Endothelial cell of umbilical vein (primary cell): ENCODE data around the gene MYCBP2. TPM values are rescaled to one million over a fixed set of nuclear protein-coding genes. Genes with fewer than 3 reads are reported as not detected.

Experiments used
- BruUV-seq: library from RNA; stranded (reverse); fragments of 400-500 nt; replicated peaks from 2 replicates; lab custom pipeline; 2021; lab: Mats Ljungman, UMichigan
- CTCF ChIA-PET: fragments of 300-600, 350-600 bp; sonication (Branson Sonifier 250); formaldehyde crosslinking; loops from one replicate; lab custom pipeline; 2021; ENCODE audit warnings: antibody characterized with exemption, inconsistent platforms; lab: Charles Lee
- POLR2A ChIA-PET: fragments of 300-600, 350-600 bp; sonication (Branson Sonifier 250); formaldehyde crosslinking; loops from one replicate; lab custom pipeline; 2021; ENCODE audit warnings: antibody characterized with exemption, inconsistent platforms; lab: Charles Lee
- DNase-seq: peaks from one replicate; pipeline ENCODE4 v3.0.0-alpha.2; 2011; ENCODE audit warnings: low read depth, low spot score
- FAIRE-seq: peaks from 2 replicates; lab custom pipeline; 2011; peaks lifted over from hg19 to GRCh38; lab: Jason Lieb, UNC
- H2AFZ ChIP-seq: 2 replicates; pipeline ENCODE4 v1.6.0; 2012; ENCODE audit warnings: low read depth, low read length, control low read depth, inconsistent platforms
- H3K27ac ChIP-seq: 2 replicates; pipeline ENCODE4 v1.5.1; 2011; ENCODE audit warnings: low read depth, mild to moderate bottlenecking, control low read depth, low read length, moderate library complexity; ENCODE audit not compliant: insufficient read depth
- H3K27me3 ChIP-seq, 2 experiments: 2 replicates each; pipeline versions ENCODE4 v1.6.0 to v1.6.1; 2011; ENCODE audit warnings: low read length in 2 of 2, mixed read lengths in 1 of 2; ENCODE audit not compliant: control insufficient read depth in 2 of 2, insufficient read depth in 2 of 2
- H3K36me3 ChIP-seq, 2 experiments: 2 replicates in 1 of 2; 3 replicates in 1 of 2; pipeline ENCODE4 v1.5.1; 2011; ENCODE audit warnings: low read length in 2 of 2, mild to moderate bottlenecking in 1 of 2, moderate library complexity in 1 of 2; ENCODE audit not compliant: control insufficient read depth in 2 of 2, insufficient read depth in 2 of 2; ENCODE audit errors: extremely low read depth in 1 of 2
- H3K4me1 ChIP-seq: 3 replicates; pipeline ENCODE4 v1.5.1; 2011; ENCODE audit warnings: mild to moderate bottlenecking, low read length; ENCODE audit not compliant: control insufficient read depth, insufficient read depth; ENCODE audit errors: extremely low read depth
- H3K4me2 ChIP-seq: 2 replicates; pipeline ENCODE4 v1.6.1; 2011; ENCODE audit warnings: low read length, control low read depth, mixed read lengths; ENCODE audit not compliant: insufficient read depth
- H3K4me3 ChIP-seq, 3 experiments: fragments of 200-600 bp in 1 of 3; sonication (generic), shearing (Covaris generic) in 1 of 3; replicated peaks in 1 of 3; 2 replicates each; pipeline ENCODE4 v1.5.1; 2011 to 2016; ENCODE audit warnings: control low read depth in 3 of 3, low read length in 3 of 3, mild to moderate bottlenecking in 2 of 3, inconsistent platforms in 1 of 3, low read depth in 1 of 3, moderate library complexity in 1 of 3; ENCODE audit not compliant: insufficient read depth in 1 of 3
- H3K79me2 ChIP-seq: 2 replicates; pipeline ENCODE4 v1.6.0; 2012; ENCODE audit warnings: low read length, inconsistent platforms; ENCODE audit not compliant: control insufficient read depth, insufficient read depth
- H3K9ac ChIP-seq: replicated peaks from 2 replicates; pipeline ENCODE3; 2011; ENCODE audit warnings: low read length, control low read depth; ENCODE audit not compliant: insufficient read depth; ENCODE audit errors: extremely low read depth
- H3K9me1 ChIP-seq: replicated peaks from 3 replicates; pipeline ENCODE4 v1.6.0; 2011; ENCODE audit warnings: mild to moderate bottlenecking, low read length; ENCODE audit not compliant: control insufficient read depth, insufficient read depth; ENCODE audit errors: extremely low read depth
- H3K9me3 ChIP-seq: replicated peaks from 2 replicates; pipeline ENCODE4 v1.5.1; 2012; ENCODE audit warnings: low read length, inconsistent platforms; ENCODE audit not compliant: control insufficient read depth, insufficient read depth
- H4K20me1 ChIP-seq: replicated peaks from 2 replicates; pipeline ENCODE3; 2011; ENCODE audit warnings: mild to moderate bottlenecking, low read length; ENCODE audit not compliant: control insufficient read depth, insufficient read depth; ENCODE audit errors: extremely low read depth
- CTCF ChIP-seq, 2 donors: IDR thresholded peaks; 1 replicate in 1 of 2; 2 replicates in 1 of 2; pipeline ENCODE4 v1.5.1; 2011; ENCODE audit warnings: low read length in 2 of 2, mild to moderate bottlenecking in 2 of 2, moderate library complexity in 2 of 2, control low read depth in 1 of 2, inconsistent platforms in 1 of 2, low read depth in 1 of 2; ENCODE audit not compliant: insufficient read depth in 1 of 2; ENCODE audit errors: extremely low read depth in 1 of 2
- EZH2 ChIP-seq: IDR thresholded peaks from 2 replicates; pipeline ENCODE4 v1.6.1; 2012; ENCODE audit warnings: borderline replicate concordance, low read depth, mild to moderate bottlenecking, moderate library complexity, low read length, inconsistent platforms; ENCODE audit not compliant: severe bottlenecking
- FOS ChIP-seq: IDR thresholded peaks from 2 replicates; pipeline ENCODE4 v1.6.1; 2011; ENCODE audit warnings: mild to moderate bottlenecking, low read length, moderate library complexity, borderline replicate concordance; ENCODE audit not compliant: insufficient read depth
- GATA2 ChIP-seq: IDR thresholded peaks from 2 replicates; pipeline ENCODE4 v1.7.0; 2011; ENCODE audit warnings: low read depth, mild to moderate bottlenecking, moderate library complexity, mixed read lengths, low read length; ENCODE audit not compliant: insufficient read length, insufficient read depth
- JUN ChIP-seq: IDR thresholded peaks from 2 replicates; pipeline ENCODE4 v1.6.1; 2011; ENCODE audit warnings: borderline replicate concordance, low read depth; ENCODE audit not compliant: insufficient read length, insufficient read depth
- MAX ChIP-seq: IDR thresholded peaks from 2 replicates; pipeline ENCODE4 v1.6.1; 2011; ENCODE audit not compliant: insufficient read depth, insufficient read length
- MYC ChIP-seq: IDR thresholded peaks from one replicate; pipeline ENCODE4 v1.6.1; 2011; ENCODE audit warnings: mild to moderate bottlenecking, low read depth, low read length
- POLR2A ChIP-seq: IDR thresholded peaks from 2 replicates; pipeline ENCODE4 v1.6.1; 2012; ENCODE audit warnings: low read depth, mild to moderate bottlenecking, control low read depth, low read length
- POLR2AphosphoS5 ChIP-seq: IDR thresholded peaks from 2 replicates; pipeline ENCODE4 v1.6.1; 2012; ENCODE audit warnings: low read depth, mild to moderate bottlenecking, control low read depth, low read length, moderate library complexity; ENCODE audit not compliant: insufficient read depth
- dilution Hi-C: fragments of 300-500 bp; cut with MboI; formaldehyde crosslinking; loops from one replicate; pipeline ENCODE4 v1.15.0; 2019; ENCODE audit warnings: low sequenced_read_pairs; ENCODE audit not compliant: extremely low pct_ligation_motif_present
- intact Hi-C: fragments of 100-400 bp; cut with micrococcal nuclease; formaldehyde crosslinking; loops from one replicate; pipeline ENCODE4 v1.10.0; 2022
- polyA plus RNA-seq, 4 experiments: library from polyadenylated mRNA; depleted of rRNA in 3 of 4; stranded (reverse) in 3 of 4; unstranded in 1 of 4; fragments of >200 nt; gene quantifications; 2 replicates each; pipeline versions ENCODE4 v1.2.1 to v1.2.3, GENCODE V29; 2011 to 2012; ENCODE audit warnings: missing spikeins in 1 of 4
- total RNA-seq: library from RNA; stranded (reverse); gene quantifications from 2 replicates; pipeline ENCODE4 v1.2.3, GENCODE V29; 2021

Gene MYCBP2
- total and polyA plus RNA-seq, 2 donors (not counting 3 experiments of a cell fraction or from before 2014, with no cell fraction given): 30.5 to 89.8 TPM

GRCh38 chr13:77373502-77373901 is 46.6 kb upstream of the MYCBP2 start:
- Histone ChIP-seq H2AFZ (no peak overlapping the region), H3K9me1 (no peaks in the 10 kb centered on the region), H3K4me2 (no peak overlapping the region), H3K4me1 (no peaks in the 10 kb centered on the region), H3K36me3 (no peaks in the 10 kb centered on the region), H3K4me3 (no peak overlapping the region), H3K27me3 (no peaks in the 10 kb centered on the region), H3K9ac (no peak overlapping the region), H3K27ac (no peak overlapping the region), H4K20me1 (no peaks in the 10 kb centered on the region), H3K79me2 (no peaks in the 10 kb centered on the region), H3K9me3 (no peaks in the 10 kb centered on the region)
- intact Hi-C loops: no loop called here
- CTCF ChIA-PET: interaction anchor here (0.9 to 1.0 kb wide), 2 partner anchors 10 to 105 kb away, joined by 3 read pairs; no protein-coding TSS in a partner anchor
- TF ChIP-seq MAX: no peak
- no peak for TF ChIP-seq JUN
- no peak for TF ChIP-seq GATA2
- DNase-seq (no peak), FAIRE-seq (no peak)
- dilution Hi-C loops: no loop called here
- no TSS peak for BruUV-seq
- POLR2A ChIA-PET: no interaction called here

GRCh38 chr13:77372275-77372674 is 45.4 kb upstream of the MYCBP2 start:
- Histone ChIP-seq H3K9me1 (no peaks in the 10 kb centered on the region), H3K4me3 (no peak overlapping the region), H3K4me2 (no peak overlapping the region), H3K79me2 (no peaks in the 10 kb centered on the region), H3K9me3 (no peaks in the 10 kb centered on the region), H3K36me3 (no peaks in the 10 kb centered on the region), H3K27me3 (no peaks in the 10 kb centered on the region), H2AFZ (no peak overlapping the region), H3K27ac (no peak overlapping the region), H3K9ac (no peak overlapping the region), H3K4me1 (no peaks in the 10 kb centered on the region), H4K20me1 (no peaks in the 10 kb centered on the region)
- dilution Hi-C loops (no loop called here), intact Hi-C loops (no loop called here)
- ChIA-PET POLR2A (no interaction called here), CTCF (no interaction called here)
- FAIRE-seq (no peak), DNase-seq (no peak)
- TF ChIP-seq JUN (no peak), FOS (no peak), MAX (no peak), POLR2AphosphoS5 (no peak), POLR2A (no peak), CTCF (IDR thresholded peaks at IDR 0.05; ENCODE audit: extremely low read depth in 1 of 2, insufficient read depth in 1 of 2, low read depth in 1 of 2, low read length in 2 of 2) (no peak), EZH2 (no peak), GATA2 (no peak), MYC (no peak)
- BruUV-seq: no TSS peak
